ENCODE measurements around the gene SCN1B.

- TF ChIP-seq EP300 (conservative IDR thresholded peaks at IDR 0.05; ENCODE audit: poor library complexity, severe bottlenecking): no peak
- no peak for TF ChIP-seq SMC3 (conservative IDR thresholded peaks at IDR 0.05; ENCODE audit: poor library complexity)
- TF ChIP-seq CTCF (IDR thresholded peaks at IDR 0.05; ENCODE audit: poor library complexity, severe bottlenecking): no peak
- no peak for TF ChIP-seq TAF1 (IDR thresholded peaks at IDR 0.05; ENCODE audit: low read depth)
- no peak for TF ChIP-seq MXI1 (conservative IDR thresholded peaks at IDR 0.05; ENCODE audit: poor library complexity, severe bottlenecking)
- no peak for TF ChIP-seq POLR2AphosphoS5 (IDR thresholded peaks at IDR 0.05)
- TF ChIP-seq EZH2 (IDR thresholded peaks at IDR 0.05; ENCODE audit: borderline replicate concordance, insufficient read depth, low read length, poor library complexity, severe bottlenecking): no peak
- TF ChIP-seq REST (IDR thresholded peaks at IDR 0.05; ENCODE audit: borderline replicate concordance): no peak
Observed at GRCh38 chr19:35009424-35010415, 20.6 kb upstream of the SCN1B start.

Measured in neural cell (in vitro differentiated cells).